HG03521 (cell line): ENCODE measurements around the gene TMCC1.
"Not testable (repeated sequence)": the region's sequence is repeated elsewhere in the genome, so short reads cannot be mapped to it uniquely, and the experiment has no call there.

Experiments used
- ATAC-seq: cut with Tn5 transposase; IDR thresholded peaks from one replicate; pipeline ENCODE4 v1.9.1; 2021; ENCODE audit warnings: mild to moderate bottlenecking, moderate library complexity; ENCODE audit not compliant: unreplicated experiment

Gene TMCC1

DNA sequence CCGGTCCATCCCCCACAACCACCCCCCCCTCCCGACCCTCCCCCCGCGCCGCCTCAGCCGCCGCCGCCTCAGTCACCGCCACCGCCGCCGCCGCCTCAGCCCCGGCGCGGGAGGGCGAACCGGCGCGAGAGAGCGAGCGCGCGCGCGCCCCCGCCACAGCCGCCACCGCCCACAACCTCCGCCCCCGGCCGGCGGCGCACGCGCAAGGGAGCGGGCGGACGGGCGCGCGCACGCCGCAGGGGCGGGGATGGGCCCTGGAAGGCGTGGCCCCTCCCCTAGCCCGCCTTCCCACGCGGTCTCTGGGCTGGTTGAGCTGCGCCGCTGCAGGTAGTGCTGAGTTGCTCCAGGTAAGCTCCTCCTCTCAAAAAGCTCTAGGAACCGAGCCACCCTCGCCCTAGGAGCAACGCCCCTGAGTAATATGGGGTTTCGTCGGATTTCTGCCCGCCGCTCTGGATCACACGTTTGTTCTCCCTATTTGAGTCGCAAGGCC is at the start of gene TMCC1:
Gene TMCC1 (minus strand): TSS at position 131 of the 490 bp plus-strand sequence.
- ATAC-seq: peak; percentile 87

DNA sequence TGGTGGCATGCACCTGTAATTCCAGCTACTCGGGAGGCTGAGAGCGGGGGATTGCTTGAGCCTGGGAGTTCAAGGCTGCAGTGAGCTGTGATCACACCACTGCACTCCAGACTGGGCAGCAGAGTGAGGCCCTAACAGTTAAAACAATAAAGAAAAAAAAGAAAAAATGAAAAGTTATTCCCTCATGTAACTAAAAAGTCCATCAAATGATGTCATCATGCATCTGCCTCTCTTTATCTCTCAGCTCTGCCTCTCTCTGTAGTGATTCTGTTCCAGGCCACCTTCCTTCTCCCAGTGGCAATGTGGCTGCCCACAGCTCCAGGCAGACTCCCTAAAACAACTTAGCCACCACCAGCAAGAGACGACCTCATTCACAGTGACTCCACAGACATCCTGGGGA is 49.5 kb upstream of the TMCC1 start:
- ATAC-seq: no peak

DNA sequence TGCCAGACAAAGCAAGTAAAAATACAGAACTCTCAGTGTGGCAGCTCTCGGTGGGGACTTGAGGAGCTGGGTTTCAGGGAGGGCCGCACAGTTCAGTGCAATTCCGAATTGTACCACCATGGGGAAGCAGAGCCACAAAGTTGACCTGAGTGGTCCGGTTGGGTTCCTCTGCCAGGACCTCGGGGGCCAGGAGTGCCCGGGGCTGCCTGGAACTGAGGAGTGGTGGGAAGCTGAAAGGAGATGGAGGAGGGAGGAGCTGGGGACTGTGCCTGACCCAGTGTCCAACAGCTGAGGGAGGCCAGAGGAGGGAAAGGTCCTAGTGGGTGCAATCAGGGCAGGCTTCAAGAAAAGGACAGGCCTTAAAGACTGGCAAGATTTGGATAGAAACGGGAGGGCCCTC is 48.8 kb upstream of the TMCC1 start:
- ATAC-seq: no peak

DNA sequence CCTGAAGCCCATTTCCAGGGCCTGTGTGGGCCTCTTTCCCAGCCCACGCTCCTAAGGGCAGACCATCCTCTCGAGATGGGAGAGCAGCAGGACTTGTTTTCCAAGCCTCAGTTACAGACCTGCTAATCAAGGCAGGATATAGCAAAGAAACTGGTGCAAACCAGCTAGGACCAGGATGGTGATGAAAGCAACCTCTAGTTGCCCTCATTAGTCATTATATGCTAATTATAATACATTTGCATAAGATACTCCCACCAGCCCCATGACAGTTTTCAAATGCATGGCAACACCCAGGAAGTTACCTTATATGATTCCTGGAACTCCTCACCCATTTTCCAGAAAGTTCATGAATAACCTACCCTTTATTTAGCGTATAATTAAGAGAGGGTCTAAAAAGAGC is 46.6 kb upstream of the TMCC1 start:
- ATAC-seq: no peak

DNA sequence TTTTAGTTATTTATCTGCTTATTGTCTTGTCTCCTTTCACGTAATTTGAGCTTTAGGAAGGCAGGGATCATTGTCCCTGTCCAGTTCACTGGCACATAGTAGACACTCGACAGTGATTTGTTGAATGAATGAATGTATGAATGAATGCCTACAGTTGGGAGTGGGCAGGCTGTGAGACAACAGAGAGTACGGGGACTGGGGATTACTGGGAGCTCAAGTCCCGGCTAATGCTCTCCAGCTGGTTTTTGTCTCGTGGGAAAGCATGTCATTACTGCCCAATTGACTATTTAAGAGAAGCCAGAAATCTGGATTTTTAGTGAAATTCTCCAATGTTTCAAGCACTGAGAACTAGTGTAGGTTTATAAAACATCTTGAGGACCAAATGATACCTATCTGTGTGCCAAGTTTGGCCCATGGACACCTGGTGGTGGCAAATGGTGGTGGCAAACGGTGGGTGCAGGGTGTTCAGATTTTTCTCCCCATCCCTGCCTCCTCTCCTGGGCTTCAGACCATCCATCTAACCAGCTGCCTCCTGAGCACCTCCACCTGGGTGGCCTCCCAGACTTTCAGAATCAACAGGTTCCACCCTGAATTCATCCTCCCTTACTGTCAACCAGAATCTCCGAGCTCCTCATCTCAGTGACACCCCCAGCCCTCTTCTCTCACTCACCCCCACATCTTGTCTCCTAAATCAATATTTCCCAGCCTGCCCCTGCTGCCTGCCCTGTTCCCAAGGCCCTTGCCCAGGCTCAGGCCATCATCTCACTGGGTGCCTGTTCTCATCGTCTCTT is 44.8 kb upstream of the TMCC1 start:
- no peak for ATAC-seq

DNA sequence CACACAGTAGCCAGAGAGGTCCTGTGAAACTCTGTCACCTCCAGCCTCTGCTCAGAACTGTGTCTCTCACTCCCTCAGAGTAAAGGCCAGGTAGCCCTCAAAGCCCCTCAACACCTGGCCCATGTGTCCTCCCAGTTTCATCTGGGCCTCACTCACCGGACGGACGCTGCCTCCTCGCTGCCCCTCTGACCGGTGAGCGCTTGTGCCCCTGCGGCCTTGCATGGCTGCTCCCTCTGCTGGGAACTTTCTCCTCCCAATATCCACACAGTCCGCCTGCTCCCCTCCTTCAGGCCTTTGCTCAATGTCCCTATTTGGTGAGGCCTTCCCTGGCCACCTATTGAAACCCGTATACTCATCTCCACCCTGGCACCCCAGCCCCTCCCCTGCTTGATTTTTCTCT is 44.2 kb upstream of the TMCC1 start:
- no peak for ATAC-seq

DNA sequence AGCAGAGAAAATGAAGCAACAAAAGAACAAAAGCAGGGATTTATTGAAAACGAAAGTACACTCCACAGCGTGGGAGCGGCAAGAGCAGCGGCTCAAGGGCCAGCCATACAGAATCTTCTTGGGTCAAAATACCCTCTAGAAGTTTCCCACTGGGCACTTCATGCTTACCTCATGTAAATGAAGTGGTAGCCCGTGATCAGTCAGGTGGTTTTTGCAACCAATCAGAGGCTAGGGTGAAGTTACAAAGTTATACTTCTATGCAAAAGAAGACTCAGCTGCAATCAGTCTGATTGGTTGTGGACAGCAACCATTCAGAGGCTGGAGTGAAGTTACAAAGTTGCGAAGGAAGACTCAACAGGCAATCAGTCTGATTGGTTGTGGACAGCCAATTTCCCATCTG is 43.2 kb upstream of the TMCC1 start:
- no peak for ATAC-seq

DNA sequence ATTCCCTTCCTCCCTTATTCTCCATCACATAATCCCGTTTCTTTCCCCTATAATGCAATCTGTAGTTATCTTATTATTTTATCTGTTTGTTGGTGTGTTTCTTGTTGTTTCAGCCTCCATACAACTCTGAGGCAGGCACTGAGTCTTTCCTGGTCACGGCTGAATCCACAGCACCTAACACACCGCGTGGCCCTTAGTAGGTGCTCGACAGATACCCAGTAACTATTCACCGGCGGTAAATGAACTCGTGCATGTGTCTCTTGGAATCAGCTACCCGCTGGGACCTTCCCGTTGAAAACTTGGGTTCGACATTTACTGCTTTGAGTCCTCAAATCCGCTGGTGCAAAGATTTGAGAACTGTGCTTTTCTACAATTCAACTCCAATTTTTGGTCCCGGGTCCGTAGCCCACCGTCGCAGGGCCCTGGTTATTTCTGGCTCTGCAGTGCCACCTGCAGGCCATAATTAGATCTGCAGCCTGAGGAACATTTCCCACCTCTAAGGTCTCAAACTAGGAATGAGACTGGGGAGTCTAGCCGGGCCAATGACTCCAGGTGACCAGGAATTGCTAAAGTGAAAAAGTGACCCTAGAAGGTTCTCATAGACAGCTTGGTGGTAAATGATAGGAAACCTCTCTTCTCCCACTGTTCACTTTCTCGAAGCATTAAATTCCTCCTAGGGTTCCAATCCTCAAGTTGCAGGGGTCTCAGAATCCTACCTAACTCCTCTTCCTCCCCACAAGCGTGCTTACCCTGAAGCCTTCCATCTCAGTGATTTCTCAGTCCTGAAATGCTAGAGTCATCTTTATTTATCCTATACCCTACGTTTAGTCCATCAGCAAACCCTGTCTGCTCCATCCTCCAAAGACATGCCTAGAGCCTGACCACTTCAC is 41.0 kb upstream of the TMCC1 start:
- no peak for ATAC-seq

DNA sequence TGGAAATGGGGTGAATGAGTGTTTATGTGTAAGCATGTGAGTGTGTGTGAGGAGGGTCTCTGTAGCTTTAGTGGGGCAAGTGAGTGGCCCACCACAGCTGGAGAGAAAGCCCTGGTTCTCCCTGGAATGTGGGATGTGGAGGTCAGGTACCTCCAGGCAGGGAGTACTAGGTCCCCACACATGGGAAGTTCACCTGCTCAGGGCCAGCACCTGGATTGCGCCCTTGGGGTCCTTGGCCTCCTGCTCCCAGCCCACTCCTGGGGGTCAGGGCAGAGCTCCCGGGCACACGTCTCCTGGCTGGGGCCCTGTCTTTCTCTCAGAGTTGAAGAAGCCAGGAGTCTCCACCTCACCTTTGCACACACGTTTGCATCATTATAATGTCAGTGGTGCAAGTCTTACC is 40.0 kb upstream of the TMCC1 start:
- no peak for ATAC-seq

DNA sequence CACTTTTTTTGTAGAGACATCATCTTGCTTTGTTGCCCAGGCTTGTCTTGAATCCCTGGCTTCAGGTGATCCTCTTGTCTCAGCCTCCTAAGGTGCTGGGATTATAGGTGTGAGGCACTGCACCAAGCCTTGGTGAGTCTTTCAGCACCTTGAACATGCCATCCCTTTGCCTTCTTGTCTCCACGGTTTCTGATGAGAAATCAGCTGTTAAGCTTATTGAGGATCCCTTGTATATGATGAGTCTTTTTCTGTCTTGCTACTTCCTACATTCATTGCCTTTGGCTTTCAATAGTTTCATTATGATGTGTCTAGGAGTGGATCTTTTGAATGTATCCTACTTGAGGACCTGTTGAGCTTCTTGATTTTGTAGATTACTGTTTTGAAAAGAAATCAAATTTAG is 35.9 kb upstream of the TMCC1 start:
- ATAC-seq: no peak

DNA sequence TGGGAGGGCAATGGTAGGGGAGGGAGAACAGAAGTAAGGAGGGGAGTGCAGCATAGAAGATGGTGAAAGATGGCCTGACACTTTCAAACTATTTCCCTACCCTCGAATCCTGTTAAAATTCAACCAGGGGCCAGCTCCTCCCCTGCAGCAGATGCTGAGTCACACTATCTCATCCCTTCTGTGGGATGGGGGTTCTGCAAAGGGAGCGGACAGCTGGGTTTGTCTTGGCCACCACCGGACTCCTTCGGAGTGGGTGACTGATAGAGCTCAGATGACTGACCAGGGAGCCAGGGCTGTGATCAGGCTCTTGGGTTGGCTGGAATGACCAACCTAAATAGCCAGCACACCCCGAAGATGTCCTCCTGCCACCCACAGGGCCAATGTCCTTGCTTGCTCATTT is 33.6 kb upstream of the TMCC1 start:
- no peak for ATAC-seq

DNA sequence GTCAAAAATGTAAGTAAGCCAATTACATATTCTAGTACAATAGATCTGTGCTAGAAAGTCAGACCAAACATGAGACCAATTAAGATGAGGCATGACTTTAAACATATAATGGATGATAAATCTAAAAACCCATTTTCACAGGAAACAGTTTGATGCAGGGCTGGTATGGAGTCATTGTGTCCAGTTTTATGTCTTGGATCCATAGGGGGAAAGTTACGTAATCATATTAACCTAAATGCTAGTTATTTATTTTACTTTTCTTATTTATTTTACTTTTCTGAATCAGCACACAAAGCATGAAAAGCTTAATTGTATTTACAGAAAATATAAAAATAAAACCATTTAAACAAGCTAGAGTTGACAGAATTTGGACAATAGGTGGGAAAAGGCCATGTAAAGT is 26.3 kb upstream of the TMCC1 start:
- ATAC-seq: no peak

DNA sequence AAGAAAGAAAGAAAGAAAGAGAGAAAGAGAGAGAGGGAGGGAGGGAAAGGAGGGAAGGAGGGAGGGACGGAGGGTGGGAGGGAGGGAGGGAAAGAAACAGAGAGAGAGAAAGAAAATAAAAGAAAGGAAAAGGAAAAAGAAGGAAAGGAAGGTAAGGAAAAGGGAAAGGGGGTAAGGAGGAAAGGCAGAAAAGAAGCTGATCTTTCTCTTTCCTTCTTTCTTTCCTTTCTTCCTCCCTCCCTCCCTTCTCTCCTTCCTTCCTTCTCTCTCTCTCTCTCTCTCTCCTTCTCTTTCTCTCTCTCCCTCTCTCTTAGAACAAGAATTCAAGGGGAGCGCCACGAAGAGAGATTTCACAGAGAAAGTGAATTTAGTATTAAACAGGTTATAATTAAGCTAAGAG is 25.8 kb upstream of the TMCC1 start:
- ATAC-seq: no peak

DNA sequence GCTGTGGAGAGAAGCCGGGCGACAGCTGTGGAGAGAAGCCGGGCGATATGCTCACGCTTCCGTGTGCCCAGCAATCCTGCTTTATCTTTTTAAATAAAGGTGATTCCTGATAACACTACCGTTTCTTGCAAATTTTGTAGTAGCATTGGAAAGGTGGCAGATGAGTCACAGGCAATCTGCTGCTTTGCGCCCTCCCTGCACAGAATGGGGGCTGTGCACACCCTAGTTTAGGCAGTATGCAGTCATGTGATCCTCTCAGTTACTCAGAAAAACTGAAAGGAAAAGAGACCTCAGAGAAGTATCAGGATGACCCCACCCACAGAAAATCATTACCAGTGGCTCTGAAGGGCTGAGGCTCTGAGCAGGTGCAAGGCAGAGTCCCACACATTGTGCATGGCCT is 24.9 kb upstream of the TMCC1 start:
- ATAC-seq: no peak

DNA sequence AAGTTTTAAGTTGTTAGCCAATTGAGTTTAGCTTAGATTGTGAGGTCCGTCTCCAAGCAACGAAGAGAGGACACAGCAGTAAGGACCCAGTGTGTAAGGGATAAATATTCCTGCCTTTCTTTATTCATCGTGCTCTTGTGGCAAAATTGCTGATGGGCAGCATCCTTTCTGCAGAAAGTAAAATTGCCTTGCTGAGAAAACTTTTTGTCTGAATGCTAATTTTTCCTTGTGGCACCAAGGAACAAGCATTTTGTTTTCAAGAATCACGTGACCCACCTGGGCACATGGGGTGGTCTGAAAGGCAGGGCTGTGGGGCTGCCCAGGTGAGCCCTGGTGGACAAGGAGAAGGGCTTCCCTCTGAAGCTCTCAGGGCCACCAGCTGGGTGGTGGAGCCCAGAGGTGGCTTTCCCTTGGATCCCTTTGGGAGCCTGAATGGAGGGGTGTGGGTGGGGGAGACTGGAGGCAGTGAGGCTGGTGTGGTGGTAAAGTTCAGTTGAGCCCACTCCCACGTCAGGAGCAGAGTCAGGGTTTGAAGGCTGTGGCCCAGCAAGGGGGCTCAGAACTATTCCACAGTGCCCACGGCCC is 24.0 kb upstream of the TMCC1 start:
- no peak for ATAC-seq

DNA sequence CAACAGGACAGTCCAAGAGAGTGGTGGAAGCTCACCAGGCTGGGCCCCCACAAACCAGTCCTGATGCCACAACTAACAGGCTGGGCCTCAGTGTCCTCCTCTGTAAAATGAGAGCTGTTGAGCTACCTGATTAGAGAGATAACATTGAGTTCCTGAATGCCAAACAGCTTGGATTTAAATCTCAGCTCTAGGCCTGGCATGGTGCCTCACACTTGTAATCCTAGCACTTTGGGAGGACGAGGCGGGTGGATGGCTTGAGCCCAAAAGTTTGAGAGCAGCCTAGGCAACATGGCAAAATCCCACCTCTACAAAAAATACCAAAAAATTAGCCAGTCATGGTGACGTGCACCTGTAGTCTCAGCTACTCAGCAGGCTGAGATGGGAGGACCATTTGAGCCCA is 20.1 kb upstream of the TMCC1 start:
- ATAC-seq: no peak

DNA sequence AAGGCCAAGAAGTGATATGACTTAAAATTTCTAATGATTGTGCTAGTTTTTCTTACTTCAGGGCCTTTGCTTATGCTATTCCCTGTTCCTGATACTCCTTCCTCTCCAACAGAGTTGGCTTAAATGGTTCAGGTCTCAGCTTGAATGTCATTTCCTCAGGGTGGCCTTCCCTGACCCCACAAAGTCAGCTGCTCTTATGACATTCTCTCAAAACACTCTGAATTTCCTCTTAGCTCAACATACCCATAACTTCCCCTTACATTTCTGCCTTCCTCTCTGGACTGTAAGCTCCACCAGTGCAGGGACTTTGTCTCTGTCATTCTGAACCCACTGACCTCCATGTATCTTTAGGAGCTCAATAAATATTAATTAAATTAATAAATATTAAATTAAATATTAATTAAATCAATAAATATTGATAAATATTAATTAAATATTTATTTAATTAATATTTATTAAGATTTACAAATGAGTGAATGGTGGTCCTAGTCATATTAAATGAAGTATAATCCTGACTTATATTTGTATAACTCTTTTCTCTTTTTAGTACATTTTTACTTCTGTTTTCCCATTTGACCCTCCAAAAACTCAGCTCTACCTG is 17.9 kb upstream of the TMCC1 start:
- no peak for ATAC-seq

DNA sequence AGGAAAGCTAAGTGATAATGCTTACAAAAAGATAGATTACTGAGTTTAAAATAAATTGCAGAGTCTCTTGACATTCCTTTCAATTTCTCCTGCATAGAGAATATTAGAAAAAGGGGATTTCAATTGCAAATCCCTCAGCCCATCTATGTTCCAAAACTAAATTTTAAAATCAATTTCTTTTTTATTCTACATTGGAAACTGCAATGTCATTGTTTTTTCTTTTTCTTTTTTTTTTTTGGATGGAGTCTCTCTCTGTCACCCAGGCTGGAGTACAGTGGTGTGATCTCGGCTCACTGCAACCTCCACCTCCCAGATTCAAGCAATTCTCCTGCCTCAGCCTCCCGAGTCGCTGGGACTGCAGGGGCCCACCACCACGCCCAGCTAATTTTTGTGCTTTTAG is 15.7 kb upstream of the TMCC1 start:
- not testable (repeated sequence) for ATAC-seq

DNA sequence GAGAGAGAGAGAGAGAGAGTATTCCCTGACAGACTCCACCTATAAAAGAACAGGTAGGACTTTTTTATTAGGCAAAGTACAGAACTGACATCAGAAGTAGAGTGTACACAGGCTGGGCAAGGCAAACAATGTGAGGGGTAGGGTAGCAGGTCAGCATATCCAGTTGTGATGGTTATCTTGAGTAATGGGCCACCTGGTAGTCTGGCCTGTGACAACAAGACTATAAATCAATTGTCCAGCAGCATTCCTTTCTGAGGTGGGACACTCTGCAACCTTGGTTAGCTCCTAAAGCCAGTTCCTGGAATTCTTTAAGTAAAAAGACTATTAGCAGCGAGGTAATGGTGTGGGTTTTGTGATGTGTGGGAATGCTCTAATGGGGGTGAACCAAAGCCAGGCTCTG is 14.9 kb upstream of the TMCC1 start:
- no peak for ATAC-seq

DNA sequence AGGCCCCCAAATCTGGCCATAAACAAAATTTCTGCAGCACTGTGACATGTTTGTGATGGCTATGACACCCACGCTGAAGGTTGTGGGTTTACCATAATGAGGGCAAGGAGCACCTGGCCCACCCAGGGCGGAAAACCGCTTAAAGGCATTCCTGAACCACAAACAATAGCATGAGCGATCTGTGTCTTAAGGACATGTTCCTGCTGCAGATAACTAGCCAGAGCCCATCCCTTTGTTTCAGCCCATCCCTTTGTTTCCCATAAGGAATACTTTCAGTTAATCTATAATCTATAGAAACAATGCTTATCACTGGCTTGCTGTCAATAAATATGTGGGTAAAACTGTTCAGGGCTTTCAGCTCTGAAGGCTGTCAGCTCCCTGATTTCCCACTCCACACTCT is 7.8 kb upstream of the TMCC1 start:
- ATAC-seq: not testable (repeated sequence)

DNA sequence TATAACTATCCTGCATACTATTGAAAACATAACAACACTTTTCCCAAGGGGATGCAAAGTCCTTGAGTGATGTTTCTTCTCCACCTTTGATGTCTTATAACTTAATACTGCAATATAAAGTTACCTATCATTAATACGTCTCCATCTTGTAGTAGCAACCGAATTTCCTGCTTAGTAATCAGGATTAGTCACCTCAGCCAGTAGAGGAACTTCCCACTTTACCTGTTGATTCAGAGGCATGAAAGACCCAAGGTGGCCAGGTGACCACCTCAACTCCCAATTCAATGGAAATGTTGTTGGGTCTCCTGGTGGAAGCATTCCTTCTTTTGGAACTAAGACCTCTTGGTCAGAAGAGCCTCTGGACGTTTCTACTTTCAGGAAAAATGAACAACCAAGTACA is 3.5 kb upstream of the TMCC1 start:
- no peak for ATAC-seq
